GM11168 (cell line): Measurements from ENCODE around the gene AMPD3.

Source experiments
- in situ Hi-C: fragments of 300-500 bp; cut with MboI; formaldehyde crosslinking; loops from one replicate; pipeline ENCODE4 v1.12.0; 2022; ENCODE audit warnings: low sequenced_read_pairs; ENCODE audit not compliant: unreplicated experiment

Gene AMPD3

DNA sequence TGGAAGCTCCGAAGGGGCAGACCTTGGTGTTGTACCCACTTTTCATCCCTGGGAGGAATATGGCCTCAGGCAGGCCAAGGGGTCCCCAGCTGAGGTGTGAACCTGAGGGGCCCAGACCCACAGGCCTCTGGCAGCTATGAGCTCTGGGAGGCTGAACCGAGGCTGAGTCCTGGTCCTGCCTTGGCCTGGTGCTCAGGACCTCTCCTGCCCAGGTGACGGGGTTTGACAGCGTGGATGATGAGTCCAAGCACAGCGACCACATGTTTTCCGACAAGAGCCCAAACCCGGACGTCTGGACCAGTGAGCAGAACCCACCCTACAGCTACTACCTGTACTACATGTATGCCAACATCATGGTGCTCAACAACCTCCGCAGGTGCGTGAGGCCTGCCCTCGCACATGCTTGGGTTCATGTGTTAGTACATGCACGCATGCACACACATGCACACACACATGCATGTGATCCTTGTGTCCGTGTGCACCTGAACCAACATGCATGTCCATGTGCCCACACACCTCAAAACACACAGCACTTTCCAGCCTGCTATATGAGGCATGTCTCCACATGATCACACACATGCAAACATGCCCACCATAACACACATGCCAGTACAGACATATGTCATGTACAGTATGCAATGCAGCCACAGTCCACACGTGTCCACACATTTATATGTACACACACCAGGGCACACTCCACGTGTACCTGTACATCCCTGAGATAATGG, 45.0 kb downstream of the AMPD3 start:
- in situ Hi-C loops: no loop called here

- in situ Hi-C loops: no loop called here
Measured at GRCh38 chr11:10500757-10501684, 46.0 kb downstream of the AMPD3 start.

- in situ Hi-C loops: no loop called here
Measured at GRCh38 chr11:10502065-10502680, 47.1 kb downstream of the AMPD3 start.

DNA sequence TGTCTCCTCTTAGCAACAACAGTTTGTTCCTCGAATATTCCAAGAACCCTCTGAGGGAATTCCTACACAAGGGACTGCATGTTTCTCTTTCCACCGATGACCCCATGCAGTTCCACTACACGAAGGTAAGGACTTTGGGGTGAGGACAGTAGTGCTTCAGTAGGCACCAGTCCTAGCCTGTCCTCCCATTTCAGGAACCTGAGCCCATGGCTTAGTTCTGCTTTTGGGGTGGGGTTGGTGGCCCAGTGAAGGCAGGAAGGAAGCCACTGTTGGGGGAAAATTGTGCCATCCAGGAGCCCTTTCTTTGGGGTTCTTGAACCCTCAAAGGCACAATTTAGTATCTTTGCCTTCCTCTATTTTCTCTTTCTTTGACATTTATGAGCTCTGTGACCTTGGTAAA, 47.7 kb downstream of the AMPD3 start:
- in situ Hi-C loops: no loop called here

DNA sequence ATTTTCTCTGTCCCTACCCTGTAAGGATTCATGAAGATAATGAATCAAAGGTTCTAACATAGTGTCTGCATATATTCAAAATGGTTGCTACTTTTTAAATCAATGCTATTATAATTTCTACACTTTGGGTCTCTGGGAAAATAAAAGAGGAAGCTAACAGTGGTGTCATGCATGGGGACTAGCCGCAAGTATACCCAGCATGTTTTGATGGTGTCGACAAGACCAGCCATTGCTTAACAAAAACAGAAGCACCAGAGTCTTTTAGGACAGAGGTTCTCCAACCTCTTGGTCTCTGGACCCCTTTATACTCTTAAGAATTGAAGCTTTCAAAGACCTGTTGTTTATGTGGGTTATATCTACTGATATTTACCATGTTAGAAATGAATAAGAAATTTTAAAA, 48.2 kb downstream of the AMPD3 start:
- in situ Hi-C loops: no loop called here

GRCh38 chr11:10503777-10504480, 48.9 kb downstream of the AMPD3 start:
- in situ Hi-C loops: no loop called here

DNA sequence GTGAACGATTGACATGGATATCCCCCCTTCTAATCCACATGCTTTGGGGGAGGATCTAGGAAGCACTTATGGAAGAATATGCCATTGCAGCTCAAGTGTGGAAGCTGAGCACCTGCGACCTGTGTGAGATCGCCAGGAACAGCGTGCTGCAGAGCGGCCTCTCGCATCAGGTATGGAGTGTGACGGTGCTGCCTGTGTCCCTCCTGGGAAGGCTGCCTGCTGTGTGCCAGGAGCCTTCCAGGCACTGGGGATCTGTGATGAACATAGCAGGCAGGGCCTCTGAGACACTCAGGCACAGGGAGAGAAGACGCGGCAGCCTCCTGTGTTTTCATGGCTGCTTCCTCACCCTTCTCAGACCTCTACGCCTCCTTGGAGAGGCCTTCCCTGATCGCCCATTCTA, 49.4 kb downstream of the AMPD3 start:
- in situ Hi-C loops: no loop called here

GRCh38 chr11:10505278-10506007, 50.4 kb downstream of the AMPD3 start:
- in situ Hi-C loops: no loop called here

- in situ Hi-C loops: no loop called here
Measured at GRCh38 chr11:10506008-10506370, 50.9 kb downstream of the AMPD3 start.

GRCh38 chr11:10511181-10511621, 56.1 kb downstream of the AMPD3 start:
- in situ Hi-C loops: no loop called here

DNA sequence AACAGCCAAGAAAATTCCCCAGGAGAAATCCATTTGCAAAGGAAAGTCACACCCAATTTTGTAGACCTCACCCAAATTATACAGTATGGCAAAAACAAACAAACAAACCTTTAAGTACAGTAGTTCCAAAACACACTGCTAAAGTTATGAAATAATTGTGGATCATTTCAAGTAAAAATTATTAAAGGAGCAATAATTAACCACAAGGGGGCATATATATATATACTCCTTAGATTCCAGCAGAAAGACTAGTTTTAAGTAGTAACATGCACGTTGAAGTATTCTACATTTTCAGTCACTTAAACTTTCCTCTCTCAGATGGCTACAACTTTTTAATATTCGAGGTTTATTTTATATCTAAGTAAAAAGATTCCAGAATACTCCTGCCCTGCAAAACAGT, 59.1 kb downstream of the AMPD3 start:
- in situ Hi-C loops: no loop called here

GRCh38 chr11:10514709-10515108, 59.6 kb downstream of the AMPD3 start:
- in situ Hi-C loops: no loop called here

GRCh38 chr11:10515418-10515817, 60.4 kb downstream of the AMPD3 start:
- in situ Hi-C loops: no loop called here

DNA sequence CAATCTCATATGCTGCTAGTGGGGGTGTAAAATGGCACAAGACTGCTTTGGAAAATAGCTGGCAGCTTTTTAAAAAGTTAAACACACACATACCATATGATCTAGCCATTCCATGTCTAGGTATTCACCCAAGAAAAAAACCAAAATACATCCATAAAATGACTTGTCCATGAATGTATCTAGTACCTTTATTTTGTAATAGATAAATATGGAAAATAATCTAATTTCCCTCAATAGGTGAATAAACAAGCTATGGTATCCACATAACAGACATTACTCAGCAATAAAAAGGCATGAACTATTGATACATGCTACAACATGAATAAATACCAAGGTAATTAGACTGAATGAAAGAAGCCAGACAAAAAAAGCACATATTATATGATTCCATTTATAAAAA, 63.1 kb downstream of the AMPD3 start:
- in situ Hi-C loops: no loop called here

GRCh38 chr11:10518891-10519290, 63.8 kb downstream of the AMPD3 start:
- in situ Hi-C loops: no loop called here

DNA sequence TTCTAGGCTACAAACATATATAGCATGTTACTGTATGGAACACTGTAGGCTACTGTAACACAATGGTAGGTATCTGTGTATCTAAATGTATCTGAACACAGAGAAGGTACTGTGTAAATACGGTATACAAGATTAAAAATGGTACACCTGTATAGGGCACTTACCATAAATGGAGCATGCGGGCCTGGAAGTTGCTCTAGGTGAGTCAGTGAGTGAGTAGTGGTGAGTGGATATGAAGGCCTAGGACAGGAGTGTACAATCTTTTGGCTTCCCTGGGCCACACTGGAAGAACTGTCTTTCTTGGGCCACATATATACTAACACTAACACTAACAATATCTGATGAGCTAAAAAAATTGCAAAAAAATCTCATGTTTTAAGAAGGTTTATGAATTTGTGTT, 64.6 kb downstream of the AMPD3 start:
- in situ Hi-C loops: loop anchor here (10.0 kb wide), 1 partner anchor 215 kb away; no protein-coding TSS in a partner anchor

- in situ Hi-C loops: loop anchor here (10.0 kb wide), 1 partner anchor 214 kb away; no protein-coding TSS in a partner anchor
Measured at GRCh38 chr11:10520562-10520961, 65.5 kb downstream of the AMPD3 start.

- in situ Hi-C loops: loop anchor here (10.0 kb wide), 1 partner anchor 213 kb away; no protein-coding TSS in a partner anchor
Measured at GRCh38 chr11:10522276-10522675, 67.2 kb downstream of the AMPD3 start.

- in situ Hi-C loops: loop anchor here (10.0 kb wide), 1 partner anchor 212 kb away; no protein-coding TSS in a partner anchor
Measured at GRCh38 chr11:10522921-10523320, 67.9 kb downstream of the AMPD3 start.
